ENCODE measurements around the gene TMEM37. TPM values are rescaled to one million over a fixed set of nuclear protein-coding genes. Genes with fewer than 3 reads are reported as not detected.

Gene TMEM37
- total RNA-seq, 1 experiment from 2014 or later: not detected

GRCh38 chr2:119485336-119486110, 53.9 kb downstream of the TMEM37 start:
- Histone ChIP-seq H3K36me3 (no peaks in the 10 kb centered on the region), H3K27me3 (replicated peaks) (no peaks in the 10 kb centered on the region), H3K4me3 (no peak overlapping the region), H3K9me3 (replicated peaks) (no peaks in the 10 kb centered on the region), H3K27ac (no peak overlapping the region), H3K4me1 (replicated peaks) (peaks cover 31% of the 10 kb centered on the region)
- peak in 1 of 2 experiments; percentile 28 for DNase-seq (ENCODE audit: low read depth in 1 of 2, low spot score in 2 of 2)

GRCh38 chr2:119486196-119486827, 54.7 kb downstream of the TMEM37 start:
- H3K9me3 ChIP-seq (replicated peaks): no peaks in the 10 kb centered on the region
- H3K4me1 ChIP-seq (replicated peaks): peaks cover 39% of the 10 kb centered on the region
- H3K4me3 ChIP-seq: no peak overlapping the region

DNA sequence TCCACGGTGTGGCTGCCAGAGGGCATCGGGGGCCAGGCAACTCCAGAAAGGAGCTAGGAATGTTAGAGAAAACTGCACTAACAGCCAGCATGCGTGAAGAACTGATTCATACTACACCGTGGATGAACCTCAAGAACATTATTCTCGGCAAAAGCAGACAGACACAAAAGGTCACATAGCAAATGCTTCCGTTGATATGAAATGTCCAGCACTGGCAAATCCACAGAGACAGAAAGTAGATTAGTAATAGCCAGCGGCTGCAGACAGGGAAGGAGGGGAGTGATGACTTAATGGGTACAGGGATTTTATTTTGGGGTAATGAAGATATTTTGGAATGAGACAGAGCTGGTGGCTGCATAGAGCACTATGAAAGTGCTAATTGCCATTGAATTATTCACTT, 55.2 kb downstream of the TMEM37 start:
- no peaks in the 10 kb centered on the region for H3K27me3 ChIP-seq (replicated peaks)
- peaks cover 45% of the 10 kb centered on the region for H3K4me1 ChIP-seq (replicated peaks)
- peak in 1 of 2 experiments; percentile 8 for DNase-seq (ENCODE audit: low read depth in 1 of 2, low spot score in 2 of 2)
- no peaks in the 10 kb centered on the region for H3K9me3 ChIP-seq (replicated peaks)
- H3K27ac ChIP-seq: no peak overlapping the region
- H3K4me3 ChIP-seq: no peak overlapping the region
- H3K36me3 ChIP-seq: no peaks in the 10 kb centered on the region

More at GRCh38 chr2:119486196-119486827, 54.7 kb downstream of the TMEM37 start:
- Histone ChIP-seq H3K27me3 (replicated peaks) (no peaks in the 10 kb centered on the region), H3K36me3 (no peaks in the 10 kb centered on the region), H3K27ac (no peak overlapping the region)
- DNase-seq (ENCODE audit: low read depth in 1 of 2, low spot score in 2 of 2): peak in 1 of 2 experiments; percentile 37

DNA sequence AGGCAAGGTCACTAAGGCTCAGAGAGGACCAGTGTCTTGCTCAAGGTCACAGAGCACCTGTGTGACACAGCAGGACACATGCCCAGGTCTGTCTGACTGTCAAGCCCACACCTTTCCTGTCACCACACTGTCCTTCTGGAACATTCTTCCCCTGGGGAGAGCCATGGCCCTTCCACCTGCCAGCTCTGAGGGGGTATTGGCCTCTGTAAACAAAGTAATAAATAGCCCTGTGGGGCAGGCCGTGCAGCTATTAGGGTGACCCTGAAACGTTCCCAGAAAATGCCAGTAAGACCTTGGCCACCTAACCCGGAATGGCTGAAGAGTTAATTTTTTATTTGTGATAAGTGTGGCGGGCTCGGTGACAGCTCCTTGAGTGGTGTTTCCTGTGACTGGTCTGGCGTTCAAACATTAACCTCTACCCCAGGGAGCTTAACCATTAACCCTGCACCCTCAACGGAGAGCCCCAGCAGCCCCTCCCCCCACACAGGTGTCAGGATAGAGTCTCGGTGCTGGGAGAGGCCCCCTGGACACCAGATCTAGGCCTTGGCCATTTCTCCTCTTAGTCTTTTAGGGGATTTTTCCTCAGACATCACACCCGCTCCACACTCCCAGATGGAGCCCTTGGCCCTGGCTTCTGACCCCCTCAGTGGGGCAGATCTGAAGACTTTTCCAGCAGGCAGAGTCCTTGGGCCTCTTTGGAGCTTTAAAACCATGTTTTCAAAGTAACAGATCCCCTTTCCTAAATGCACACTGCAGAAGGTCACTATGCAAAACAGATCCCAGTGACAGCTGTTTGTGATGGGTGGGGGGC, 56.0 kb downstream of the TMEM37 start:
- Histone ChIP-seq H3K9me3 (replicated peaks) (no peaks in the 10 kb centered on the region), H3K27me3 (replicated peaks) (no peaks in the 10 kb centered on the region), H3K4me3 (no peak overlapping the region), H3K36me3 (no peaks in the 10 kb centered on the region), H3K27ac (no peak overlapping the region), H3K4me1 (replicated peaks) (peaks cover 52% of the 10 kb centered on the region)
- no peak for DNase-seq (ENCODE audit: low read depth in 1 of 2, low spot score in 2 of 2)

Other genes starting within 250 kb of the TMEM37 start
- 19.3 and 33.2 TPM in 2 replicates for gene STEAP3, start 208.0 kb upstream of the TMEM37 start, total RNA-seq (2014; rRNA removed; shearing (Covaris generic))
- 15.8 and 18.3 TPM in 2 replicates for gene C2orf76, start 65.0 kb upstream of the TMEM37 start, total RNA-seq (2014; rRNA removed; shearing (Covaris generic))
- 98.6 and 173 TPM in 2 replicates for gene DBI, start 64.9 kb upstream of the TMEM37 start, total RNA-seq (2014; rRNA removed; shearing (Covaris generic))
- gene SCTR, start 92.6 kb downstream of the TMEM37 start, total RNA-seq (2014; rRNA removed; shearing (Covaris generic)): not detected in 2 replicates
- gene CFAP221, start 112.6 kb downstream of the TMEM37 start, total RNA-seq (2014; rRNA removed; shearing (Covaris generic)): not detected in 2 replicates
- gene TMEM177, start 247.3 kb downstream of the TMEM37 start, total RNA-seq (2014; rRNA removed; shearing (Covaris generic)): 4.5 and 10.0 TPM in 2 replicates

All from SJSA1 (cell line).